ELF-1 (cell line): Measurements from ENCODE around the gene CDK17.

Source experiments
- DNase-seq: peaks from one replicate; pipeline ENCODE4 v3.0.0-alpha.2; 2016; ENCODE audit warnings: low read depth, low spot score

The CDK17 gene

GRCh38 chr12:96266238-96266637, 134.0 kb downstream of the CDK17 start:
- no peak for DNase-seq

GRCh38 chr12:96265836-96266235, 134.4 kb downstream of the CDK17 start:
- no peak for DNase-seq

DNA sequence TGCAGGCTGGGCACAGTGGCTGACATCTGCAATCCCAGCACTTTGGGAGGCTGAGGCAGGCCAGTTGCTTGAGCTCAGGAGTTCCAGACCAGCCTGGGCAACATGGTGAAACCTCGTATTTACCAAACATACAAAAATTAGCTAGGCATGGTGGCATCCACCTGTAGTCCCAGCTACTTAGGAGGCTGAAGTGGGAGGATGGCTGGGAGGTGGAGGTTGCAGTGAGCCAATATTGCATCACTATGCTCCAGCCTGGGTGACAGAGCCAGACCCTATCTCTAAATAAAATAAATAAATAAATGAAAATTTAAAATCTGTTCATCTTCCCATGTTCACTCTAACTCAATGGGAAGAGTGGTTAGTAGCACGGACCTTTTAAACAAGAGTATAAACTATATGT, 134.8 kb downstream of the CDK17 start:
- no peak for DNase-seq

DNA sequence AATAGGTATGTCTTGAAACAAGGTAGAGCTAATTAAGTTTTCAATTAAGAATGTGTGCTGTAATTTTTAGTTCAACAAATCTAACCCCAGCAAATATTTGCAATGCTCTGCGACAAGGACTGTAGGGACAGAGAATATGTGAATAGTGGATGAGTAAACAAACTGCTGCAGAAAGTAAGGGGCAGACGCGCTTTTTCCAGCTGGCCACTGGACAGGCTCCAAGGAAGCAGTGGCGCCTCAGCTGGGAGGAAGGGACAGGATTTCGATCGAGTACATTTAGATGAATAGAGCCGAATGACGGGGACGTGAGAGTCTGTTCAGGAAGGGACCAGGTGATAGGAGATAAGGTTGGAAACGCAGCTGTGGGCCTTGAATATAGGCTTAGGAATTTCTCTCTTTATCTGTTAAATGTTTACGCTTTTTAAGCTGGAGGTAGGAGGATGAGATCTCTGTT, 136.8 kb downstream of the CDK17 start:
- no peak for DNase-seq

GRCh38 chr12:96261557-96261956, 138.7 kb downstream of the CDK17 start:
- no peak for DNase-seq

- DNase-seq: no peak
Observed at GRCh38 chr12:96260644-96261043, 139.6 kb downstream of the CDK17 start.

GRCh38 chr12:96260231-96260630, 140.0 kb downstream of the CDK17 start:
- DNase-seq: no peak

DNA sequence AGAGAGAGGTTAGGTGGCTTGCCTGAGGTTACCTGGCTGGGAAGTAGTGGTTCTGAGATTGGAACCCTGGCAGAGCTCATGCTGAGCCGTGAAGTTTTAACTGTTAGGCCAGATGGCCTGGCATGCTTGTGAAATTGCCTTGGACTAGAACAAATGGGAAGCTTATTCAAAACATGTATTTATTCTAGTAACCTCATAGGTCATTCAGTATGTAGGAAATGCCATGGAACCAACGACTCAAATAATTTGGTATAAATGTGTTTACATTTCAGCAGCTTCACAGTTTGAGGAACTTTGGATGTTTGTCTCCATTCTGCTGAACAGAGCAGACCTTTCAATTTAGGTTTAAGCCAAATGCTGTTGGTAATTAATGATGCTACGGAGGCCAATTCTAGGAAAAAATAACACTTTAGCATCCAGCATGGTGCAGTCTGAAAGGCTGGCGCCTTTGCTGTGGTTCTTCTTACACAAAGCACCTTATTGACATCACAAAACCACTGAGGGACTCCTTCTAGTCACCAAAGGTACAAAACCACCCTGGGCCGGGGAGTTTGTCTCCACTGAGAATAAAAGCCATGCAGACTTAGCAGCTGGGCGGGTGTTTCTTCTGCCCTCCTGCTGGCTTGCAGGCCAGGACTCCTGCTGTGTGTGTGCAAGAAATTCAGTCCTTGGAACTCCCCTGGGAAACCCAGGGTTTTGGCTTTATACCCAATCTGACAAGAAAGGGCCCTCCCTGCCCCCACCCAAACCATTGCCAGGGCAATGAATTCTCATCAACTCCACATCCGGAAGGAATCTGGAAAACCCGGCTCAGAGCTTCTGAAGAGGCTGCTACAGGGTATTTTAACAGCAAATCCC, 141.9 kb downstream of the CDK17 start:
- DNase-seq: peak; percentile 57

DNA sequence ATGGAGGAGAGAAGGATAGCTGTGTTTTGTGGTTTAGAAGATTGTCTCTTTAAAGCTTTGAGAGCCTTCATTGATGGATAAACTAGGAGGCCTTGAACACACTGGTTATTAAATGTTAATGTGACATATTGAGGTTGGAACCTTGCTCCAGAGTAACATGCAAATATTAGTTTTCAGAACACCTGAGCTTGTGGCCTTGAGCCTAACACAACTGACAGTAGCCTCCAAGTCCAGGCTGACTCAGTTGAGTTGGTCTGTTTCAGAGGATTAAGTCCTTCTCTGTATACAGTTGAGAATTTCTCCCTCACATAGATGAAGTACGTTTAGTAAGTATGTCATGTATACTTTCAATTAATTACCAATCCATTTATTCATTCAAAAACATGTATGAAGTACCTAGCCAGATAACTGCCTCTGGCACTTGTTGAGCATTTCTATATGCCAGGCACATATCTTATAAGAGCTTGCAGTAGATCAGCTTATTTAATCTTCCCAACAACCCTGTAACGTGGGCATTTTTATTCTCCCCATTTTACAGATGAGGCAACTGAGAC, 142.6 kb downstream of the CDK17 start:
- no peak for DNase-seq

DNA sequence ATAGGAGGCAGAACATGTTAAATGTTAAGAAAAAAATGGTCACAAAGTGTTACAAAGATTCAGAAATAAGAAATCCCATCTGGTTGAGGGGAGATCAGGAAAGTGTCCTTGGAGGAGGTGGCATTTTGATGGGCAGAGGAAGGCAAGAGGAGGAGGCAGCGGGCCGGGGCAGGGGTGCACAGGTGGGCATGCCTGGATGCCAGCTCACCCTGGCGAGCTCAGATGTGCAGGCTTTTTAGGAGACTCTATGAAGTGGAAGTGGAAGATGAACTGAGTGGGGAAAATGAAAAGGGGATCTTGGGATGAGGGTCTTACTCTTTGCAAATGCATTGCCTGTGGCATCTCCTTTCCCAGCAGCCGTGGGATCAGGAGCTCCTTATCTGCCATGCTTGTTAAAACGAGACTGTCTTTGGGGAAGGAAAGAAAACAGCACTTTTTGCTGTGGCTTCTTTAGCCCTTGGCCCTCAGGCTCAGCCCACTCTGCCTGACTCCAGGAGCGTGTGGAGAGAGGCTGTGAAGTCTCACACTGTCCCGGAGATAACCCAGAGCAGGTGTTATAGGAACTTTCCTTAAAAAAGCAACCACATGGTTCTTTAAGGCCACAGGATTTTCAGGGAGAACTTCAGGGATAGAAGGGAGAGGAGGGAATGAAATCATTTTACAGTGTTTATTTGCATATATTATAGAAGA, 143.4 kb downstream of the CDK17 start:
- no peak for DNase-seq

DNA sequence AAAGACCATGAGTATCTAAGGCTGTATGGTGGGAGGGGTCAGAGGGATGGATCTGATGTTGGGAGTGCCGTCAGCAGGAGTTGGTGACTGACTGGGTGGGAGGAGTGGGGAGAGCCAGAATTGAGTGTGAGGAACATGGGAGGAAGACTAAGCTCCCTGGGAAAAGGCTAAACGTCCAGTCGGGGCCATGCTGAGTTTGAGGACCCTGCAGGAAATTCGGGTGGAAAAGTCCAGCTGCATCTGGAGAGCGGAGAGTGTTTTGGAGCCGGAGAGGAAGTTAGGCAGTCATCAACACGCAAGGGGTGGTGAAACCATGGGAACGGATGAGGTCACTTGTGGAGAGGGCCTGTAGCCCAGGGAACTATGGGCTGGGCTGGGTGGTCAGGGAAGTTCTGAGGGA, 145.2 kb downstream of the CDK17 start:
- no peak for DNase-seq

DNA sequence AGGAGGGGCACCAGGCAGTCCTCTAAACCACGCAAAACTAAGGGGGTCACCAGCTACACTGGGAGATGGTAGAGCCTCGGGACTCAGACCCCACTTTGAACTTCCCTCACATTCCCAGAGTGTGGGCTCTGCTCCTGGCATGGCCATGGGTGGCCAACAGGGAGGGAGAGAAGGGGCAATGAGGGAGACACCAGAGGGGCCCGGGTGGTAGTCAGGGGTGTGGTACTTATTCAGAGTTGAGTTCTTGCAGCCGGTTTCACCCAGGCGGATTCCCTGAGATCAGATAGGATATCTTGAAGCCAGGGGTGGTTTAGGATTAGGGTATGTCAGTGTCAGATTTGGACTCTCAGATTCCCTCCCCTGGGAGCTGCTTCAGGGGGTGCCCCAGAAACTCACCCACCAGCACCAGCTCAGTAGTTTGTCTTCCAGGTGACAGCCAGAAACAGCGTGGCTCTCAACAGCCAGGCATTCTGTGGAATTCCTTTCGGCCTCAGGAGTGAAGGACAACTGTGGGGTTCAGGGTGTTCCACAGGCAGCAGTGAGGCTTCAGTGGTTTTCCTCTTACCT, 150.0 kb downstream of the CDK17 start:
- DNase-seq: no peak

- DNase-seq: no peak
Observed at GRCh38 chr12:96249196-96250118, 150.8 kb downstream of the CDK17 start.

DNA sequence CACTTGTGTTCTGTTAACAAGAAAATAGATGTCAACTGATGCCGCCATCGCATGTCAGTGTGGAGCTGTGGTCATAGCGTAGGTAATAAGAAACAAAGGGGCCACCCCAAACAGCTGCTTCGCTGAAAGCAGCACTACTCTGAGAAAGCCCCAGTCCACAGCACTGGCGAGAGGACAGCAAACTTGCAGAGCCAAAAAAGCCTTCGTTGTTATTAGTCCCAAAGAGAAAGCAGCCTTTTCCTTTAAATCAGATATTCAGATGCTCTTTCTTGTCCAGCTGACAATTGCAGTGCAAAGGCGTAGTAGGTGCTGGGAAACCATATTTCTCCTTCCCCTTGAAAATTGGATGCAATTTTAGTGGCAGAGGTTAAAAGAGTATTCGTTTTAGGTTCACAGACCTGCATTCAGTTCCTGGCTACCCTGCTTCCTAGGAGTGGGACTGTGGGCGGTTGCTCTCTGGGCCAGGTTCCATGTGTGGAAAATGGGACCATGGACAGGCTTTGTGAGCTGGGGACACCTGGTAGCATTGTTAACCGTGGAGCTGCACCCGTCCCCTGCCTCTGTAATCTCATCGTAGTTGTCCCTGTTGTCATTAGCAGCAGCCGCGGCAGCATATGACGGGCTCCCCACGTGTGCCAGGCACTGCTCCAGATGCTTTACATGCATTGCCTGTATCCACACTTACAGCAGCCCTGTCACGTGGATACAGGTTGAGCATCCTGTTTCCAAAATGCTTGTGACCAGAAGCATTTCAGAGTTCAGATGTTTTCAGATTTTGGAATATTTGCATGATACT, 151.9 kb downstream of the CDK17 start:
- DNase-seq: no peak

GRCh38 chr12:96247563-96247962, 152.7 kb downstream of the CDK17 start:
- no peak for DNase-seq

- no peak for DNase-seq
Observed at GRCh38 chr12:96246926-96247505, 153.2 kb downstream of the CDK17 start.

DNA sequence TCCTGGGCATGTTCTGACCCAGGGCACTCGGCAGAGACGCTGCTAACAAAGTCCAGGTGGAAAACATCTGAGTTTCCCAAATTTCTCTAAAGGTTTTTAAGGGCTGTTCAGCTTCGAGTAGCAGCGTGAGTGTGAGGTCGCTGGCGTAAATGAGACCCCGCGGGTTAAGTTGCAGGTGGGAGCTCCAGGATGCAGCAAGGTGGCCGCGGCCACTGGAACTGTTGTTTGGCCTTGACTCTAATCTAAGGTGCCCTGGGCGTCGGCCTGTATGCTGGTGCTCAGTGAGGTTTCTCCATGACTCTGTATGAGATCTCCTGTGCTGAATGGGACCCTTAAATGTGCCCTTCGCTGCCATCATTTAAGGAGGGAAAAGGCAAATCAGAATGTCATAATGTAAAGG, 155.4 kb downstream of the CDK17 start:
- no peak for DNase-seq

DNA sequence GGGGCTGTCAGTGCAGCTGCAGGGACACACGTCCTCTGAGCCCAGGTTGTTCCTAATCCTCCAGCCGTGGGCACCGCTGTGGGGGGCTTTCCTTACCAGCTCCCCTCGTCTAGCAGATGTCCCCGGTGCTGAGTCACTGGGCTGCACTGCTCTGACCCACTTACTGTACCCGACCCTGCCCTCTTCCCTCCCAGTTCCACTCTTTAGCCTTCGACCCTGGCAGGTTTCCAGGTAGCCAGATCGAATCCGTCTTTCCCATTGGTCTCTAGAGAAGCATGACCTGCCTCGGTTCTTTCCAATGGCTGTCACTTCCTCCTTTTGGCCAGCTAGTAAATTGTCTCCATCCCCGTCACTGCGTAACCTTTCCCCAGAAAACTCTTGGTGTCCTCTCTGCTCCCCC, 157.6 kb downstream of the CDK17 start:
- DNase-seq: no peak

- no peak for DNase-seq
Observed at GRCh38 chr12:96241846-96242256, 158.4 kb downstream of the CDK17 start.

DNA sequence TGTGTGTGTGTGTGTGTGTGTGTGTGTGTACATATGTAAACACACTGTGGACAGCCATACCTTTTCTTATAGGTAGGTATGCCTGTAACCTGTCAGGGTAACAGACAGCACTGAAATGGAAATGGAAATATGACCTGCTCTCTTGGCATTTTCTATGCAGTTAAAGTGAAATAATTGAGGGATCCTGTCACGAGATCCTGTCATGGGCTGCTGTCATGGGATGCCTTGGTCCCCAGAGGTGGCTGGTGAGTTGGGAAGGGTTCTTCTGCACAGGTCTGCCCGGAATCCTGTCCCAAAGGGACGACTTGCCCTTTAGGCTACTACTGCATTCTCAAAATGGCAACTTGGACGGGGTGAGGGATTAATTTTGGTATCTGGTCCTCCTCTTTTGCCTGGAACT, 158.8 kb downstream of the CDK17 start:
- DNase-seq: no peak
